WTC11 (cell line): ENCODE data around the gene GOLGA3. TPM values are rescaled to one million over a fixed set of nuclear protein-coding genes. Genes with fewer than 3 reads are reported as not detected.

Experiments used
- ATAC-seq: fragments of 200-7000 bp; cut with Tn5 transposase; 2 replicates; pipeline ENCODE4 v1.10.0; 2021; ENCODE audit warnings: mild to moderate bottlenecking, moderate library complexity
- CTCF ChIA-PET: fragments of 300-600 bp; sonication (Branson Sonifier 250); formaldehyde crosslinking; loops from one replicate; lab custom pipeline; 2021; ENCODE audit warnings: antibody characterized with exemption; lab: Charles Lee
- POLR2A ChIA-PET: fragments of 350-600 bp; sonication (Branson Sonifier 250); formaldehyde crosslinking; loops from one replicate; lab custom pipeline; 2021; ENCODE audit warnings: antibody characterized with exemption; lab: Charles Lee
- DNase-seq: peaks from one replicate; pipeline ENCODE4 v3.0.0; 2021; ENCODE audit warnings: low spot score
- H3K27ac Mint-ChIP-seq: 2 replicates; pipeline ENCODE4 v1.8.0; 2021; ENCODE audit warnings: mixed read lengths
- H3K27me3 Mint-ChIP-seq: 2 replicates; pipeline ENCODE4 v1.8.0; 2021; ENCODE audit warnings: low read depth, mild to moderate bottlenecking, moderate library complexity, mixed read lengths
- H3K36me3 Mint-ChIP-seq: 2 replicates; pipeline ENCODE4 v1.8.0; 2021; ENCODE audit warnings: mixed read lengths
- H3K4me1 Mint-ChIP-seq: 2 replicates; pipeline ENCODE4 v1.8.0; 2022; ENCODE audit warnings: mixed read lengths
- H3K4me3 Mint-ChIP-seq: 2 replicates; pipeline ENCODE4 v1.8.0; 2021; ENCODE audit warnings: mild to moderate bottlenecking, moderate library complexity, mixed read lengths
- H3K9me3 Mint-ChIP-seq: 2 replicates; pipeline ENCODE4 v1.8.0; 2021; ENCODE audit warnings: mixed read lengths
- ATF6 ChIP-seq: sonication (generic); formaldehyde crosslinking; IDR thresholded peaks from 2 replicates; pipeline ENCODE4 v1.8.1; 2023; ENCODE audit warnings: mild to moderate bottlenecking, missing genetic modification reagents
- CBFB ChIP-seq: sonication (generic); formaldehyde crosslinking; IDR thresholded peaks from 2 replicates; pipeline ENCODE4 v1.8.1; 2022; ENCODE audit warnings: mild to moderate bottlenecking, low read depth, missing genetic modification reagents
- EMX1 ChIP-seq: fragments of 250-450 bp; sonication (Bioruptor Pico); IDR thresholded peaks from 2 replicates; pipeline ENCODE4 v1.8.0; 2021; ENCODE audit warnings: mild to moderate bottlenecking
- ETV6 ChIP-seq: sonication (generic); formaldehyde crosslinking; IDR thresholded peaks from 2 replicates; pipeline ENCODE4 v1.8.1; 2022; ENCODE audit warnings: mild to moderate bottlenecking, missing genetic modification reagents
- GRHL2 ChIP-seq: fragments of 250-450 bp; sonication (Bioruptor Pico); IDR thresholded peaks from 2 replicates; pipeline ENCODE4 v1.8.0; 2022; ENCODE audit warnings: mild to moderate bottlenecking, moderate library complexity; ENCODE audit not compliant: insufficient replicate concordance, severe bottlenecking
- MXD4 ChIP-seq: fragments of 250-450 bp; sonication (Bioruptor Pico); IDR thresholded peaks from 2 replicates; pipeline ENCODE4 v1.8.0; 2021; ENCODE audit warnings: mild to moderate bottlenecking, moderate library complexity, borderline replicate concordance
- NFYB ChIP-seq: sonication (generic); formaldehyde crosslinking; conservative IDR thresholded peaks from 2 replicates; pipeline ENCODE4 v1.8.0; 2022; ENCODE audit warnings: low read depth, missing genetic modification reagents
- PRDM15 ChIP-seq: sonication (generic); formaldehyde crosslinking; IDR thresholded peaks from 2 replicates; pipeline ENCODE4 v1.8.0; 2022; ENCODE audit warnings: missing genetic modification reagents
- PRRX2 ChIP-seq: fragments of 250-450 bp; sonication (Bioruptor Pico); IDR thresholded peaks from 2 replicates; pipeline ENCODE4 v1.8.0; 2021; ENCODE audit warnings: mild to moderate bottlenecking
- SMAD4 ChIP-seq: sonication (generic); formaldehyde crosslinking; IDR thresholded peaks from 2 replicates; pipeline ENCODE4 v1.8.0; 2022; ENCODE audit warnings: mild to moderate bottlenecking, missing genetic modification reagents
- TP53 ChIP-seq: sonication (generic); formaldehyde crosslinking; IDR thresholded peaks from 2 replicates; pipeline ENCODE4 v1.8.1; 2023; ENCODE audit warnings: mild to moderate bottlenecking, missing genetic modification reagents
- USF2 ChIP-seq: sonication (generic); formaldehyde crosslinking; IDR thresholded peaks from 2 replicates; pipeline ENCODE4 v1.8.1; 2023; ENCODE audit warnings: mild to moderate bottlenecking, missing genetic modification reagents, moderate library complexity
- ZMAT4 ChIP-seq: fragments of 250-450 bp; sonication (Bioruptor Pico); IDR thresholded peaks from 2 replicates; pipeline ENCODE4 v1.9.0; 2021; ENCODE audit warnings: mild to moderate bottlenecking
- ZNF121 ChIP-seq: sonication (generic); formaldehyde crosslinking; IDR thresholded peaks from 2 replicates; pipeline ENCODE4 v1.8.0; 2023; ENCODE audit warnings: missing genetic modification reagents
- ZNF138 ChIP-seq: sonication (generic); formaldehyde crosslinking; conservative IDR thresholded peaks from 2 replicates; pipeline ENCODE4 v1.8.1; 2022; ENCODE audit warnings: mild to moderate bottlenecking, moderate library complexity, missing genetic modification reagents
- ZNF263 ChIP-seq: sonication (generic); formaldehyde crosslinking; IDR thresholded peaks from 2 replicates; pipeline ENCODE4 v1.8.1; 2022; ENCODE audit warnings: low read depth, mild to moderate bottlenecking, moderate library complexity, missing genetic modification reagents
- ZNF317 ChIP-seq: sonication (generic); formaldehyde crosslinking; IDR thresholded peaks from 2 replicates; pipeline ENCODE4 v1.8.1; 2023; ENCODE audit warnings: low read depth, mild to moderate bottlenecking, moderate library complexity, missing genetic modification reagents, borderline replicate concordance
- total RNA-seq: library from RNA; stranded (reverse); gene quantifications from 3 replicates; pipeline ENCODE4 v1.2.3, GENCODE V29; 2021
- TF ChIP-seq, protein P1 (sequence below): sonication (generic); formaldehyde crosslinking; IDR thresholded peaks from 2 replicates; pipeline ENCODE4 v1.8.0; 2022; ENCODE audit warnings: mild to moderate bottlenecking, missing genetic modification reagents

Gene GOLGA3
- total RNA-seq, 1 experiment from 2014 or later = 47.8 TPM

- TF ChIP-seq PRDM15 (CRISPR knock-in tag) (no peak), MXD4 (CRISPR knock-in tag) (no peak), CBFB (no peak), TP53 (CRISPR knock-in tag) (no peak), ZNF317 (no peak), PRRX2 (CRISPR knock-in tag) (no peak), ZMAT4 (CRISPR knock-in tag) (no peak), ATF6 (CRISPR knock-in tag) (no peak), ZNF138 (CRISPR knock-in tag) (no peak), GRHL2 (CRISPR knock-in tag) (no peak), NFYB (CRISPR knock-in tag) (no peak), ZNF121 (CRISPR knock-in tag) (no peak), ETV6 (CRISPR knock-in tag) (no peak)
- TF ChIP-seq, protein P1, sequence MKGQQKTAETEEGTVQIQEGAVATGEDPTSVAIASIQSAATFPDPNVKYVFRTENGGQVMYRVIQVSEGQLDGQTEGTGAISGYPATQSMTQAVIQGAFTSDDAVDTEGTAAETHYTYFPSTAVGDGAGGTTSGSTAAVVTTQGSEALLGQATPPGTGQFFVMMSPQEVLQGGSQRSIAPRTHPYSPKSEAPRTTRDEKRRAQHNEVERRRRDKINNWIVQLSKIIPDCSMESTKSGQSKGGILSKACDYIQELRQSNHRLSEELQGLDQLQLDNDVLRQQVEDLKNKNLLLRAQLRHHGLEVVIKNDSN (CRISPR knock-in tag) = no peak
These were observed 29.8 kb downstream of the GOLGA3 start (continued) for GRCh38 chr12:132798836-132799235.

GRCh38 chr12:132797820-132798570, 30.7 kb downstream of the GOLGA3 start:
- no peak for ATAC-seq
- CTCF ChIA-PET = interaction anchor here (0.7 kb wide), 1 partner anchor 12 kb away, joined by 3 read pairs; no protein-coding TSS in a partner anchor
- no peaks in the 10 kb centered on the region for H3K4me1 Mint-ChIP-seq

More at GRCh38 chr12:132797820-132798570, 30.7 kb downstream of the GOLGA3 start:
- no peak overlapping the region for H3K4me3 Mint-ChIP-seq
- no peak overlapping the region for H3K27ac Mint-ChIP-seq
- no peak for TF ChIP-seq EMX1 (CRISPR knock-in tag)
- TF ChIP-seq USF2 (CRISPR knock-in tag) = no peak
- no peak for TF ChIP-seq ZMAT4 (CRISPR knock-in tag)
- no peak for TF ChIP-seq ZNF263
- no peak for TF ChIP-seq ZNF121 (CRISPR knock-in tag)
- no peak for TF ChIP-seq SMAD4
- H3K36me3 Mint-ChIP-seq = peaks cover 60% of the 10 kb centered on the region
- no peak for DNase-seq
- POLR2A ChIA-PET = no interaction called here
- H3K9me3 Mint-ChIP-seq = no peaks in the 10 kb centered on the region
- H3K27me3 Mint-ChIP-seq = no peaks in the 10 kb centered on the region
